ENCODE results near the gene POMGNT1.
A peak's percentile ranks its signal among the peaks of the same experiment; 100 is the strongest.

Gene POMGNT1

DNA sequence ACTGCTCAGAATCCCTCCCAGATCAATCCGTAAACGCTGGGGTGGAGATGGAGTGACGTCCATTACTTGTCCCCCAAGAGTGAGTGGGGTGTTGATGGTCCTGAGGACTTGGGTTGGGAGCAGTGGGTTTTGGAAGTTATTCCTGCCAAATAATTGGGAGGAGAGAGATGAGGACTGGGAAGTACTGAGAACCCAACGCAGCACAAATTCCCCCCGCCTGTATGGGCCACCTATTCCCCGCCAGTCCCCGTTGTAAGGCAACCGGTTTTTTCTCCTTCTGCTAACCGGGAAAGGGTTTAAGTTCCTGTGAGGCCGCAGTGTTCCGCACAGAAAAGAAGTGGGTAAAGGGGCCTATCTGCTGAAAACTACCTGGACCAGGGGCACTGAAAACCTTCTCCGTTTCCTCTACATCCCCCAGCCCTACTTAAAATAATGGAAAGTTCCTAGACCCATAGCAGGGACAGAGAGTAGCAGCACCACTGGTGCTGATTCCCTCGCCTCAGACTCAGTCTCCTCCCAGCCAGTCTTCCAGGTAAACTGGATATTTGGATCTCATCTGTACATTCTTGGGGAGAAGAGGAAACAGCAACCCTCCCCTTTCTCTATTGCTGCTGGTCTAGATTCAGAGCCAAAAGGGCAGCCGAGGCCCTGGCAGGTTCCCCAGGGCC, 5.6 kb upstream of the POMGNT1 start:
- H3K4me3 ChIP-seq (ENCODE audit: insufficient read depth, low read length, poor library complexity, severe bottlenecking), result no peak overlapping the region
- H3K9me2 ChIP-seq (replicated peaks; ENCODE audit: insufficient read depth, low read length), result no peaks in the 10 kb centered on the region
- peaks cover 6% of the 10 kb centered on the region; the same call in 1 of the 2 replicates for H3F3A ChIP-seq (ENCODE audit: insufficient read depth)
- TF ChIP-seq EZH2phosphoT487 (conservative IDR thresholded peaks at IDR 0.05; ENCODE audit: low read length), result no peak
- TF ChIP-seq, protein P1, sequence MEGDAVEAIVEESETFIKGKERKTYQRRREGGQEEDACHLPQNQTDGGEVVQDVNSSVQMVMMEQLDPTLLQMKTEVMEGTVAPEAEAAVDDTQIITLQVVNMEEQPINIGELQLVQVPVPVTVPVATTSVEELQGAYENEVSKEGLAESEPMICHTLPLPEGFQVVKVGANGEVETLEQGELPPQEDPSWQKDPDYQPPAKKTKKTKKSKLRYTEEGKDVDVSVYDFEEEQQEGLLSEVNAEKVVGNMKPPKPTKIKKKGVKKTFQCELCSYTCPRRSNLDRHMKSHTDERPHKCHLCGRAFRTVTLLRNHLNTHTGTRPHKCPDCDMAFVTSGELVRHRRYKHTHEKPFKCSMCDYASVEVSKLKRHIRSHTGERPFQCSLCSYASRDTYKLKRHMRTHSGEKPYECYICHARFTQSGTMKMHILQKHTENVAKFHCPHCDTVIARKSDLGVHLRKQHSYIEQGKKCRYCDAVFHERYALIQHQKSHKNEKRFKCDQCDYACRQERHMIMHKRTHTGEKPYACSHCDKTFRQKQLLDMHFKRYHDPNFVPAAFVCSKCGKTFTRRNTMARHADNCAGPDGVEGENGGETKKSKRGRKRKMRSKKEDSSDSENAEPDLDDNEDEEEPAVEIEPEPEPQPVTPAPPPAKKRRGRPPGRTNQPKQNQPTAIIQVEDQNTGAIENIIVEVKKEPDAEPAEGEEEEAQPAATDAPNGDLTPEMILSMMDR (IDR thresholded peaks at IDR 0.05; ENCODE audit: insufficient read depth, low read length, poor library complexity, severe bottlenecking), result no peak
- no peak overlapping the region for H3K9ac ChIP-seq (ENCODE audit: low read length)
- H3K79me2 ChIP-seq (ENCODE audit: insufficient read depth, low read length), result no peaks in the 10 kb centered on the region
- no peaks in the 10 kb centered on the region for H3K9me3 ChIP-seq (ENCODE audit: insufficient read depth, low read length)
- no peaks in the 10 kb centered on the region for H3K36me3 ChIP-seq (ENCODE audit: low read length)
- H3K27ac ChIP-seq (ENCODE audit: low read depth, low read length), result no peak overlapping the region
- no peaks in the 10 kb centered on the region for H4K20me1 ChIP-seq (ENCODE audit: low read depth, low read length)
- no peaks in the 10 kb centered on the region for H3K27me3 ChIP-seq (ENCODE audit: low read length)
- H2AFZ ChIP-seq (ENCODE audit: low read depth, low read length, severe bottlenecking), result no peak overlapping the region
- H3K4me2 ChIP-seq (ENCODE audit: low read depth, low read length, poor library complexity, severe bottlenecking), result no peak overlapping the region

DNA sequence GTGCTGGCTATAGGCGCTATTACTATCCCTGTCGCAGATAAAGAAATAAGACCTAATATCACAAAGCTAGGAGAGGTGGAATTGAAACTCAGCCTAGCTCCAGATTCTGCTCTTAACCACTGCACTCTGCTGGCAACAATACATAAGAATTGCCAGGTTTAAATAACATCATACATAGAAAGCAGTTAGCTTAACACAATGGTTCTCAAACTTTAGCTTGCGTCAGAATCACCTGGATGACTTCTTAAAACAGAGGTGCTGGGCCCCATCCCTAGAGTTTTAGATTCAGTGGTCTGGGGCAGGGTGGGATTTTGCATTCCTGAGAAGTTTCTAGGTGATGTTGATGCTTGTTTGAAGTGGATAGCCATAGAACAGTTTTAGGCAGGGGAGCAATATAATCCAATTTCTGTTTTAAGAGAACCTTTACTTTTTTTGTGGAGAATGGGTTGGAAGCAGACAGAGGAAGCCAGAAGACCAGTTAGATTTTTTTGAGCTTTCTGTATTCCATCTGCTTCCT, 1.1 kb upstream of the POMGNT1 start:
- peak overlapping the region; percentile 82 for H3K9ac ChIP-seq (ENCODE audit: low read length)
- peak overlapping the region; percentile 4 for H2AFZ ChIP-seq (ENCODE audit: low read depth, low read length, severe bottlenecking)

DNA sequence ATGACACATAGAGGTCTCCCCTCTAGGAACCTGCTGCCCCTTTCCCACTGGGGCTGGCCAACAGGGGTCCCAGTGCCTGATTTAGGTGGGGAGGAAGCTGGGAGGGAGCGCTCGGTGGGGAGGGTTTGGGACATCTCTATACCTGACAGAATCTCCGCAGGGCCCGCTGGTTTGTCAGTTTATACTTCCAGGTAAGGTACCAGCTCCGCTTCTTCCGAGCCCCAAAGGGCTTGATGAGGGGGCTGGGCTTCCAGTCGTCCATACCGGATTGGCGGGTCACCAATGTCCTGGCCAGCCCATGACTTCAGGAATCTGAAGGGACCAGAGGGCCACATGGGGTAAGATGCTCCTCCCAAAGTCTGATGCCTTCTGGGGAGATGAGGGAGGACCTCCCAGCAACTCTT, 672 bp downstream of the POMGNT1 start:
- Histone ChIP-seq H3K27me3 (ENCODE audit: low read length) (no peaks in the 10 kb centered on the region), H3K9me2 (replicated peaks; ENCODE audit: insufficient read depth, low read length) (no peaks in the 10 kb centered on the region), H3K27ac (ENCODE audit: low read depth, low read length) (no peak overlapping the region), H3K79me2 (ENCODE audit: insufficient read depth, low read length) (no peaks in the 10 kb centered on the region), H3K4me2 (ENCODE audit: low read depth, low read length, poor library complexity, severe bottlenecking) (peak overlapping the region; percentile 97), H3K9ac (ENCODE audit: low read length) (peak overlapping the region; percentile 82), H3K36me3 (ENCODE audit: low read length) (no peaks in the 10 kb centered on the region), H3F3A (ENCODE audit: insufficient read depth) (peaks cover 9% of the 10 kb centered on the region; the same call in 1 of the 2 replicates), H2AFZ (ENCODE audit: low read depth, low read length, severe bottlenecking) (peak overlapping the region; percentile 99), H4K20me1 (ENCODE audit: low read depth, low read length) (no peaks in the 10 kb centered on the region), H3K9me3 (ENCODE audit: insufficient read depth, low read length) (no peaks in the 10 kb centered on the region), H3K4me3 (ENCODE audit: insufficient read depth, low read length, poor library complexity, severe bottlenecking) (peak overlapping the region; percentile 81)
- TF ChIP-seq EZH2phosphoT487 (conservative IDR thresholded peaks at IDR 0.05; ENCODE audit: low read length), result no peak
- TF ChIP-seq, protein P1 (IDR thresholded peaks at IDR 0.05; ENCODE audit: insufficient read depth, low read length, poor library complexity, severe bottlenecking), result no peak

More for the DNA sequence above, 1.1 kb upstream of the POMGNT1 start:
- Histone ChIP-seq H4K20me1 (ENCODE audit: low read depth, low read length) (no peaks in the 10 kb centered on the region), H3K27ac (ENCODE audit: low read depth, low read length) (no peak overlapping the region), H3K36me3 (ENCODE audit: low read length) (no peaks in the 10 kb centered on the region), H3K4me2 (ENCODE audit: low read depth, low read length, poor library complexity, severe bottlenecking) (peak overlapping the region; percentile 90), H3K27me3 (ENCODE audit: low read length) (no peaks in the 10 kb centered on the region), H3K79me2 (ENCODE audit: insufficient read depth, low read length) (no peaks in the 10 kb centered on the region), H3K4me3 (ENCODE audit: insufficient read depth, low read length, poor library complexity, severe bottlenecking) (no peak overlapping the region), H3K9me2 (replicated peaks; ENCODE audit: insufficient read depth, low read length) (no peaks in the 10 kb centered on the region), H3K9me3 (ENCODE audit: insufficient read depth, low read length) (no peaks in the 10 kb centered on the region), H3F3A (ENCODE audit: insufficient read depth) (peaks cover 9% of the 10 kb centered on the region; the same call in 1 of the 2 replicates)
- TF ChIP-seq, protein P1 (IDR thresholded peaks at IDR 0.05; ENCODE audit: insufficient read depth, low read length, poor library complexity, severe bottlenecking), result no peak
- TF ChIP-seq EZH2phosphoT487 (conservative IDR thresholded peaks at IDR 0.05; ENCODE audit: low read length), result no peak
